NOMO-1 (cell line): ENCODE results near the gene POC1B.
A peak's percentile ranks its signal among the peaks of the same experiment; 100 is the strongest.

Experiments
- DNase-seq, 2 experiments: peaks; one replicate each; lab custom pipeline; 2025; ENCODE audit not compliant: unreplicated experiment in 2 of 2; lab: John Stamatoyannopoulos, UW

POC1B gene

GRCh38 chr12:89497467-89497866 is 28.4 kb downstream of the POC1B start:
- no peak for DNase-seq

GRCh38 chr12:89497005-89497404 is 28.8 kb downstream of the POC1B start:
- DNase-seq: no peak

DNA sequence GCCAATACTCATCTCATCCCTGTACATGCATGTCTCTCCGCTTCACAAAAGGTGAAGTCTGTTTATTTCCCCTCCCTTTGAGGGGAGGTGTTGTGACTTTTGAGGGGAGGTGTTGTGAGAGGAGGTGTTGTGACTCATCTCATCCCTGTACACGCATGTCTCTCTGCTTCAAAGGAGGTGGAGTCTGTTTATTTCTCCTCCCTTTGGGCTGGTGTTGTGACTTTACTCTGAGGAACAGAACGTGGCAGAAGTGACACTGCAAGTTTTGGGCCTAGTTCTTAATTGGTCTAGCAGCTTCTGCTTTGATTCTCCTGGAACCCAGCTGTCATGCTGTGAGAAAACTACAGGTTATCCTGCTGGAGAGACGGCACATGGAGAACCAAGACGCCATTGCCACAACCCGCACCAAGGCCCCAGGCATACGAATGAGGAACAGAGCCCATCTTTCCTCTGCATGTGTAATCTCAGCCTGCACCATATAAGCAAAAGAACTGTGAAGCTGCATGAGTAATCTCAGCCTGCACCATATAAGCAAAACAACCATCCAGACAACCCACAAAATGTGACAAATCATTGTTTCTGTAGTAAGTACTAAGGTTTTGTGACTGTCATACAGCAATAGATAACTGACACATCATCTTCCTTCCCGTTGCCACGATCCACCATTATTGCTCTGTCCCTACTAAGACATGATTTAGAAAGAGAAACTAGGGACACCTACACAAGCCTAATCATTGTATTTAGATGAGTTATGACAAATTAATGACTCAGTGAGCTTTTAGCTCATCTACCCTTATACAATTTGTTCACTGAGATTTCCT is 31.2 kb downstream of the POC1B start:
- no peak for DNase-seq

GRCh38 chr12:89493670-89494302 is 32.1 kb downstream of the POC1B start:
- DNase-seq: peak in 1 of 2 experiments; percentile 27

DNA sequence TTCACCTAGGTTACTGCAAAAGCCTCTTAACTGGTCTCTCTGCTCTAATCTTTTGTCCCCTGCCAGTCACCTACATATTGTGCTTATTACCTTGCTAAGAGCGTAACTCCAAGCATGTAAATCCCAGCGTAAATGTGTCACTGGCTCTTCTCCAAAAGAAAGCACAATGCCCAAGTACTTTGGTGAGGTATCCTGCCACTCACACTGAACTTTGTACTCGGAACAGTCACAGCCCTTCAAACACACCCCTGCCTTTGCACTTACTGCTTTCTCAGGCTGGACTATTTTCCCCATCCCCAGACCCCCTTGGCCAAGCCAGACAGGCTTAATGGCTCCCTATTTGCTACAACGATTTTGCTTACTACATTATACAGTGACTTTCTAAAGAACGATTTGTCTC is 33.0 kb downstream of the POC1B start:
- DNase-seq: no peak

DNA sequence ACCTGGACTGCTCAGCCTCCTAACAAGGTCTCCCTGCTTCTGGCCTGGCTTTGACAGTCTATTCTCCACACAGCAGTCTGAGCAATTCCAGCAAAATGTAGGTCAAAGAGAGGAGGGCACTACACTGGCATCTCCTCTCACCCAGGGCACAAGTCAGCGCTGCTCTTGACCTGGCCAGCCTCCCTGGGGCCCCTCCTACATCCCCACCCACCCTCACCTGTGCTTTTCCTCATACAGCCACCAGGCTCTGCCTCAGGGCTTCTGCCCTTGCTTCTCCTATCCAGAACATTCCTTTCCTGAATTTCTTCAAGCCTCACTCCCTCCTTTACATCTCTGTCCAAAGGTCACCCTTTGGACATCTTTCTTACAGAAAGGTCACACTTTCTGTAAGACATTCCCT is 34.9 kb downstream of the POC1B start:
- DNase-seq: no peak

GRCh38 chr12:89486264-89486663 is 39.6 kb downstream of the POC1B start:
- DNase-seq: no peak

- DNase-seq: no peak
These were observed 41.4 kb downstream of the POC1B start for GRCh38 chr12:89484470-89484869.

- DNase-seq: peak; percentile 7 to 53
These were observed 44.5 kb downstream of the POC1B start for GRCh38 chr12:89481213-89481914.

DNA sequence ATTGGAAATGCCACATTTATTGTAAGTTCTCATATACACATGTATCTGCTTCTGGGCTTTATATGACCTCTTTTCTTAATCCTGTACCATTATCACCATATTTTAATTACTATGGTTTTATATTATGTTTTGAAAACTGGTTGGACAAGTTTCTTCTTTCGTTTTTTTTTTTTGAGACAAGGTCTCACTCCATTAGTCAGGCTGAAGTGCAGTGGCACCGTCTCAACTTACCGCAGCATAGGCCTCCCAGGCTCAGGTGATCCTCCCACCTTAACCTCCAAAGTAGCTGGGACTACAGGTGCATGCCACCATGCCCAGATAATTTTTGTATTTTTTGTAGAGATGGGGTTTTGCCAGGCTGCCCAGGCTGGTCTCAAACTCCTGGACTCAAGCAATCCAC is 45.9 kb downstream of the POC1B start:
- no peak for DNase-seq

DNA sequence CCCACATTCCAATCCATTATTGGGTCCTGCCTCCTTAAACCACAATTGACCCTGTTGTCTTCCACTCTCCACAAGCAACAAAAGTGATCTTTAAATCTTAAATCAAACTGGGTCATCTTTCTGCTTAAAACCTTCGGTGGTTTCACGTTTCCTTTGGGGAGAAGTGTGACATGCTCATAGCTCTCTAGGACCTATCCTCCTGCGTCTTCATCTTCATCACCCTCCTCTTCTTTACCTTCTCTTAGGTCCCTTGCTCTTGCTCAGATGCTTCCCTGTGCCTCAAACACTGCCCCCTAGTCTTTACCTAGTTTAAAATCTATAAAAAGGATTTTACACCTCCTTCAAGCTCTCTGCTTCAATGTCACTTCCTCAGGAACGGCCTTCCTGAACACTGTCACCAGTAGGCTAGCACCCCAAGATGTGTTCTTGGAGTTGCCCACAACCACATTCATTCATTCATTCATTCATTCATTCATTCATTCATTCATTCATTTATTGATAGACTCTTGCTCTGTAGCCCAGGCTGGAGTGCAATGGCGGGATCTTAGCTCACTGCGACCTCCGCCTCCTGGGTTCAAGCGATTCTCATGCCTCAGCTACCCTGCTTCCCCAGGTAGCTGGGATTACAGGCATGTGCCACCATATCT is 48.1 kb downstream of the POC1B start:
- DNase-seq: no peak

GRCh38 chr12:89476904-89477595 is 48.8 kb downstream of the POC1B start:
- no peak for DNase-seq

GRCh38 chr12:89476232-89476631 is 49.6 kb downstream of the POC1B start:
- DNase-seq: no peak

DNA sequence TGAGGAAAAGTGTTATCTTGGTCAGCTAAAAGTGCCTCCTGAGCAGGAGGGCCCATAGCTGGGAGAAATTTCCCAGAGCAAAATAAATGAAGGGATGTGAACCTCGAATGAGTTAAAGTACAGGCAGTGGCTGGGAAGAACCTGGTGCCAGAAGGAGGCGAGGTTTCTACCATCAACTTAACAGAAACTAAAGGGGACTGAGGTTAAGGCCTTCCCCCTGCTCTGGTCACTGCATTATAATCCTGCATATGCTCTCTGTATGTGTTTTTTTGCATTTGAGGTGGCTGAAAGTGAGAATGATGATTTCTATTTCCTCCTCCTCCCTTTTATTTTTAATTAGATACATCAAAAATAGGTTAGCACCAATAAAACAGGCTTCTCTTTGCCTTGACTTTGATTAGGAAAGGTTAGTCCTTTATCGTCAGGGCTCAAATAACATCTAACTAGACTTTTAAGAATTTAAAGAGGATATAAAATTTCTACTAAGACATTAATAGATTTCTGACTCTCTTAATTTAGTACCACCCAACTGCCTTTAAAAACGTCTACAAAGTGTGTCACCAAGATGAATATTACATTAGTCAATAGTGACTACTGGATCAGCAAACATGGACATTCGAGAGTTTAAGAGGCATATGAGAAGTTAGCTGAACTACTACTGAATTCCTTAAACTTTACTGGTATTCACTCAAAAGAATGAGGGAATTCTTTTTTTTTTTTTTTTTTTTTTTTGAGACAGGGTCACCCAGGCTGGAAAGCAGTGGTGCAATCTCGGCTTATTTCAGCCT is 50.5 kb downstream of the POC1B start:
- DNase-seq: no peak

- no peak for DNase-seq
These were observed 51.2 kb downstream of the POC1B start for GRCh38 chr12:89474615-89475014.

GRCh38 chr12:89472508-89472907 is 53.3 kb downstream of the POC1B start:
- DNase-seq: no peak

DNA sequence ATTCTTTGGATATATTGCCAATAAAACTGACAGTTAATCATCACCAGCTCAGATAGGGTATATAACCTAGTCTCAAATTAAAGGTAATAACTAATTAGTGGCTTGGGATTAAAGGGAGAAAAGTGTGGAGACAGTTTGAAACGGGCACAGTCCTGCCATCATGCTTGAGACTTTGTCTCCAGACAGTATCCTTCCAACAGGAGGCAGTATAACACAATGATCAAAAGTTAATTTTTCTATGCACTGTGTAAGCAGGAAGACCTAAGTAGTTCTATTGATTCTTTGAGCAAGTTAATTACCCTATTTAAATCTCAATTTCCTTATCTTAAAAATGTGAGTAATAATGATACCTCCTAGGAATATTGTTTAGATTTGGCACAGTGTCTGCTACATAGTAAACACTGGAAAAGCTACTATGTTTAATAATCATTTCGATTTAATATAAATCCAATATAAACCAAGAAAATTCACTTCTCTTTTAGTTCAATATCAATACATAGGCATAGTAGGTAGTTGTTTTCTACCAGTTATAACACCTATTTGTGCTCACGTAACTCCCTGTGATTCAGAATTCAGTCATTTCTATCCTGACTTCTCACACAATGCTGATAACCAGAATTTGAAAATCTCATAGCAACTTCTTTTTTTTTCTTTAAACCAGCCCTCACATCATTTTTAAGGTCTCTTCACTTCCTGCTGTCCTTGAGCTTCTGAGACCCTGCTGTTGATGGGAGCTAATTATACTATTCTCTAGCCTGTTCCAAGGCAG is 54.9 kb downstream of the POC1B start:
- peak in 1 of 2 experiments; percentile 64 for DNase-seq

DNA sequence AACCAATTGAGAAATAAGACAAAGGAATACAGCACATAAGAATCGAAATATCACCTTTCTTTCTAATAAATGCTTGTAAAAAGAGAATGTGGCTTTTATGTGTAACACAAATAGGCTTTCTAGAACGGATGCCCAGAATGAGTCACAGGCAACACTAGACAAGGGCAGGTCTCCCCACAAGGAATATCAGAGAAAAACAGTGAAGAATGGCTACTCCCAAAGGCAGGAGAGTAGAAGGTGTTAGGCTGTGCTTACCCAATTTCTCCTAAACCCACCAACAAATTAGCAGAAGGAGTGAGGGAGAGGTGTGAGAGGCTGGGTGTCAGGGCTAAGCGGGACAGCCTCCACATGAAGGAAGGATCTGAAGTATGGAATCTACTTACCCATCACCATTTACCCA is 56.5 kb downstream of the POC1B start:
- no peak for DNase-seq

GRCh38 chr12:89468648-89469326 is 57.1 kb downstream of the POC1B start:
- peak; percentile 20 to 76 for DNase-seq
